ENCODE results near the gene GAN.
"Not testable (repeated sequence)": the region's sequence is repeated elsewhere in the genome, so short reads cannot be mapped to it uniquely, and the experiment has no call there.

GAN gene

DNA sequence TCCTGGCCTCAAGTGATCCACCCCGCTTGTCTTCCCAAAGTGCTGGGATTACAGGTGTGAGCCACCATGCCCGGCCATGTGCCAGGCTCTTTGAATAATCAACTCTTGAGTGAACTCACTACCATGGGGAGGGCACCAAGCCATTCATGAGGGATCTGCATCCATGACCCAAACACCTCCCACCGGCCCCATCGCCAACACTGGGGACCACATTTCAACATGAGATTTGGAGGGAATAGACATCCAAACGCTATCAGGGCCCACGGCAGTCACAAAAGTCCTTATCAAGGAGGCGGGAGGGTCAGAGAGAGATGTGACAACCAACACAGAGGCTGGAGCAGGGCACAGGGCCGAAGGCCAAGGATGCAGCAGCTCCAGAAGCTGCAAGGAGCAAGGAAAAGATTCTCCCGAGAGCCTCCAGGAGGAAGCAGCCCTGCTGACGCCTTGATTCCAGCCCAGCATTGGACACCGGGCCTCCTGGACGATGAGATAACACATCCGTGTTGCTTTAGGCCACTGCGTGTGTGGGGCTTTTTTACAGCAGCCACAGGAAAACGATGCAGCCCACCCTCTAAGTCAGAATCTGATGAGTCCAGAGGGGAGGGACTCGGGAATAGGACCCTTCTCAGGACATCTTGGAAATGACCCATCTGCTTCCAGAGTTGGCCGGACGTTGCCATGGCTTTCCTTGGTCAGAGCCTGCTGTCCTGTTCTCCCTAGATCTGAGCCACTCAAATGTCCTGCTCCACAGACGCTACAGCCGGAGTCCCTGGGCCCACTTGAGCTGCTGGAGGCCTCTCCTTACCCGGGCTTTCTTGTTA lies 82.5 kb downstream of the GAN start:
- no peak overlapping the region for H3K4me3 ChIP-seq (ENCODE audit: low read depth, low read length)
- TF ChIP-seq, protein P1, sequence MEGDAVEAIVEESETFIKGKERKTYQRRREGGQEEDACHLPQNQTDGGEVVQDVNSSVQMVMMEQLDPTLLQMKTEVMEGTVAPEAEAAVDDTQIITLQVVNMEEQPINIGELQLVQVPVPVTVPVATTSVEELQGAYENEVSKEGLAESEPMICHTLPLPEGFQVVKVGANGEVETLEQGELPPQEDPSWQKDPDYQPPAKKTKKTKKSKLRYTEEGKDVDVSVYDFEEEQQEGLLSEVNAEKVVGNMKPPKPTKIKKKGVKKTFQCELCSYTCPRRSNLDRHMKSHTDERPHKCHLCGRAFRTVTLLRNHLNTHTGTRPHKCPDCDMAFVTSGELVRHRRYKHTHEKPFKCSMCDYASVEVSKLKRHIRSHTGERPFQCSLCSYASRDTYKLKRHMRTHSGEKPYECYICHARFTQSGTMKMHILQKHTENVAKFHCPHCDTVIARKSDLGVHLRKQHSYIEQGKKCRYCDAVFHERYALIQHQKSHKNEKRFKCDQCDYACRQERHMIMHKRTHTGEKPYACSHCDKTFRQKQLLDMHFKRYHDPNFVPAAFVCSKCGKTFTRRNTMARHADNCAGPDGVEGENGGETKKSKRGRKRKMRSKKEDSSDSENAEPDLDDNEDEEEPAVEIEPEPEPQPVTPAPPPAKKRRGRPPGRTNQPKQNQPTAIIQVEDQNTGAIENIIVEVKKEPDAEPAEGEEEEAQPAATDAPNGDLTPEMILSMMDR (IDR thresholded peaks at IDR 0.05; ENCODE audit: borderline replicate concordance, insufficient read depth, low read depth, low read length), result no peak

DNA sequence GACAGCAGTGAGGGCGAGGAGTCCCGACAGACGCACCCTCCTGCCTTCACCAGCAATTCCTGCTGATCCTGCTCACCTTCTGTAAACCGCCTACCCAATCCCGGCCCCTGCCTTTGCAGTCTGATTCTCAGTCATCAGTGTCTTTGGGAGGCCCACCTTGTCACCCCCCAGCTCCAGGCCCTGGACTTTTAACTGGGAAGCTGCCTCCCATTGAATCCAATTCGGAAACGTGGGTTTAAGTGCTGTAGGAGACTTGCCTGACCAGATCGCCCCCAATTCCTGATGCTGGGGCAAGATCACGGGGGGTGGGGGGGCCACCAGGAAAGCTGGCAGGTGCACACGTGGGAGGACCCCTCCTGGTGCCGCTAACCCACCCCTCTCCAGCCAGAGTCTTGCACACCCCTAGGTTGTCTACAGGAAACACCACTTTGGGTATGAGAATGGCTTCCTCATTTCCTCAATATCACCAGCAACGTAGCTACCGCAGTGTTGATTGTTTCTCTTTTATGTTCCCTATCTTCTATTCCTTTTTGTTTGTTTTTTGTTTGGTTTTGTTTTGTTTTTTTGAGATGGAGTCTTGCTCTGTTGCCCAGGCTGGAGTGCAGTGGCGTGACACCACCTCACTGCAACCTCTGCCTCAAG lies 83.2 kb downstream of the GAN start:
- TF ChIP-seq, protein P1 (IDR thresholded peaks at IDR 0.05; ENCODE audit: borderline replicate concordance, insufficient read depth, low read depth, low read length), result no peak

DNA sequence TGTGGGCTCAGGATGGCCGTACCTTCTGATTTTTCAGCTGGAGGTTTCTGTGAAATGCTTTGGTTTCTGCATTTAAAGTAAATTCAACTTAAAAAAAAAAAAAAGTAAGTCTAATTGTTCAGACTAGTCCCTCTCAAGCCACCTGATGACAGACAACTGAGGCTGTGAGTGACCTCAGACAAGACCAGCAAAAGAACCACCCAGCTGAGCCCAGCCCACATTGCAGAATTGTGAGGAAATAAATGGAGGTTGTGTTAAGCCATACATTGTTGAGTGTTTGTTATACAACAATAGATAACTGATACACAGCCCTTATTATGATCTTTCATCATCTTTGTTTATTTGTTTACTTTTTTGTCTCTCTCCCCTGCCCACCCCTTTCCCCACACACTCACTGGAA lies 85.1 kb downstream of the GAN start:
- no peak overlapping the region for H3K4me3 ChIP-seq (ENCODE audit: low read depth, low read length)
- TF ChIP-seq, protein P1 (IDR thresholded peaks at IDR 0.05; ENCODE audit: borderline replicate concordance, insufficient read depth, low read depth, low read length), result no peak

More for the DNA sequence above, 83.2 kb downstream of the GAN start:
- no peak overlapping the region for H3K4me3 ChIP-seq (ENCODE audit: low read depth, low read length)

DNA sequence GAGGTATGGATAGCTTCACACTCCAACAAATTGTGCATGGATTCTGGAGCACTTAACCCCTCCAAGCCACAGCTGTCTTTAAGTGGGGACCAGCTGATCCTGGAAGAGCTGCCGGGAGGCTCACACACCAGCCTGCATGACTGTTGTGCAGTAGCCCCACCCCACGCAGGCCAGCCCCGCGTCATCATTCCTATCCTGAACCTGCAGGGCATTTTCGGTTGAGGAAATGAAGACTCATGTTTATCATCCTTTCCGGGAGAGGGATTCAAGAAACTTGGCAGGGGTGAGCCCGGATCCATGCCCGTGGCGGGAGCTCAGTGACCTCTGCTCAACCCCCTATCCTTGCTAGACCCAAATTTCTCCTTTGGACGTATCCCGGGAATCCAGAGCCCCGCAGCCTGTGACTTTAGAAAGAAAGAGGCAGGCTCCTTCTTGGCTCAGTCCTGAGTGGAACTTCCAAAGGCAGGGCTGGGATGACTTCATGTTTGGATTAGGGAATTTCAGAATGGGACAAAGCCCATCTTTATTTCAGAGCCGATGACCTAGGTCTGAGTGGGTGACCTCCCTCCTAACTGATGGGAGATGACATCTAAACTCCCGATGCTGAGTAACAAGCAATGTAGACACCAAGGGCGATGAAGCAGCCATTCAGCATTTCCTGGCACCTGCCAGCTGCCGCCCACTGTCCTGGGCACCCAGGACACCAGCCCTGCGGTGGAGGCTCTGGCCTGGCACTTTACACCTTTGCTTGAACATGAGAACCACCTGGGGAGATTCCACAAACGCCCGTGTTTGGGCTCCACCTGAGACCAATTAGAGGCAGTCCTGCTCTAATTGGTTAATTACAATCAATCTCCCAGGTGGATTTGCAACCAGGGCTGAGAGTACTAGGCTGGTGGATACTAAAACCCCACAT lies 86.5 kb downstream of the GAN start:
- TF ChIP-seq, protein P1 (IDR thresholded peaks at IDR 0.05; ENCODE audit: borderline replicate concordance, insufficient read depth, low read depth, low read length), result no peak
- no peak overlapping the region for H3K4me3 ChIP-seq (ENCODE audit: low read depth, low read length)

DNA sequence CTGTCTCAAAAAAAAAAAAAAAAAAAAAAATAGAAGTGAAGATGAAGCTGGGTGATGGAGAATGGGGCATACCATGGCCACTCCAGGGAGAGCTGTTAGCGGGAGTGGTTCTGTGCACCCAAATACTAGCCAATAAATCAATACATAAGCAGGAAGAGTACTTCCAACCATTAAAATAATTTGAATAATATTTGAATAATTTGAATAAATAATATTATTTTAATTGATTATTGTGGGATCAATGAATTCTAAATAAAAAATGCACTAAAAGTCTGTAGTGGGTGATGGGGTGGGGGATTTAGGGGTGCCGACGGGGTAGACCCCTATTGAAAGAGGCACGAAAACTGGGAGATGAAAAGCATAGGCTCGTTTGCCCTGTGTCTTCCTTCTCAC lies 88.4 kb downstream of the GAN start:
- no peak overlapping the region for H3K4me3 ChIP-seq (ENCODE audit: low read depth, low read length)
- TF ChIP-seq, protein P1 (IDR thresholded peaks at IDR 0.05; ENCODE audit: borderline replicate concordance, insufficient read depth, low read depth, low read length), result no peak

DNA sequence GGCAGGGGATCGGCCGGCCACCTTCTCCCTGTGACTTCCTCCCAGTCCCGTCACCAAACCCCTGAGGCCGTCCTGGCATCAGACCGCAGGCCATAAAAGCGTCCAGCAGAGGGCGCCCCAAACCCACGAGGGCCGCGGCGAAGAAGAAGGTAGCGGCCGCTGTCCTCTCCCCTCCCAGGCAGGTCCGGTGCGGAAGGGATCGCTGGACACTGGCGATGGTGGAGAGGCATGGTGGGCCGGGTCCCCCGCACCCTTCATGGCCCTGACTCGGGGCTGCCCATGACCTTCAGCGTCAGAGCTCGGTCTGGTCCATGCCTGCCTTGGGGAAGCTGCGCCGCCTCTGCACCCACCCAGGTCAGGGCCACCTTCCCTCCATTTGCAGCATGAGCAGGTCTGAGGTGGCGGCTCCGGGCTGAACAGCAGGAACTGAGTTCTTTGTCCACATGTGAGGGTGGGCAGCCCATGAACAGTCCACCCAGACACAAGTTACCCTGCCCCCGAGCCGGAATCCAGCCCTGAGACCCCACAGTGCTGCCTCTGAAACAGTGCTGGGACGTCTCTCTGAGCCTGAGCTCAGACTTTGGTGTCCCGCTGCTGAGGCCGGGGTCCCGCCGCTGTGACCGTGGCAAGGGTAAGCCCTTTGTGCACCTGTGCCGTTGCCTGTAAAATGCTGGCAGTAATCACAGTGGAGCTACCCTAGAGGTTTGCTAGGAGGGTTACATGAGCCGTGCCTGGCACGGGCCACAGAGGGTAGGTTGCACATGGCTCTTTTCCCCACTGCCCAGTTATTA lies 89.0 kb downstream of the GAN start:
- peak overlapping the region; percentile 12 for H3K4me3 ChIP-seq (ENCODE audit: low read depth, low read length)
- TF ChIP-seq, protein P1 (IDR thresholded peaks at IDR 0.05; ENCODE audit: borderline replicate concordance, insufficient read depth, low read depth, low read length), result peak; percentile 91

DNA sequence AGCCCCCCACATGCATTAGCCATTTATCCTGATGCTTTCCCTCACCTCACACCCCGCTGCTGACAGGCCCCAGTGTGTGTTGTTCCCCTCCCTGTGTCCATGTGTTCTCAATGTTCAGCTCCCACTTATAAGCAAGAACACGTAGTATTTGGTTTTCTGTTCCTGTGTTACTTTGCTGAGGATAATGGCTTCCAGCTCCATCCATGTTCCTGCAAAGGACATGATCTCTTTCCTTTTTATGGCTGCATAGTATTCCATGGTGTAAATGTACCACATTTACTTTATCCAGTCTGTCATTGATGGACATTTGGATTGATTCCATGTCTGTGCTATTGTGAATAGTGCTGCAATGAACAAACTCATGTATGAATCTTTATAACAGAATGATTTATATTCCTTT lies 90.2 kb downstream of the GAN start:
- not testable (repeated sequence) for H3K4me3 ChIP-seq (ENCODE audit: low read depth, low read length)
